GM21737 (cell line): ENCODE measurements around the gene QKI.
A peak's percentile ranks its signal among the peaks of the same experiment; 100 is the strongest.

Experiments
- ATAC-seq: cut with Tn5 transposase; IDR thresholded peaks from one replicate; pipeline ENCODE4 v1.9.1; 2021; ENCODE audit warnings: mild to moderate bottlenecking, moderate library complexity; ENCODE audit not compliant: unreplicated experiment

QKI gene

DNA sequence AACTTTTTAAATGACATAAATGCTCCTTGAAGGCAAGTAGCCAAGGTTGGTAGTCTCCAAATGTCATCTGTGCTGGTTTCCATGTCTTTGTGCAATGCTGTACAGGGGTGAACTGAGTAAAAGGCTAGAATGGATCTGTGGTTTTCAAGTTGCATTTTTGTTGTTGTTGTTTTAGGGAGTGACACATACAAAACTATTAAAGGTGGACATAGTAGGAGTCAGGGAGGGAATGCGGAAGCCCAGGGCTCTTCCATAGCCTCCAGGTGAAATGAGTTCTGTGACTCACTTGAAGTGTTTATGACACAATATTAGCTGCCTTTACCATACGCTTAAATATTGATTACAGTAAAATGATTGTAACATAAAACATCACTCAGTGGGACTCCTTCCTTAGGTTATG is 22.5 kb upstream of the QKI start:
- ATAC-seq = no peak

DNA sequence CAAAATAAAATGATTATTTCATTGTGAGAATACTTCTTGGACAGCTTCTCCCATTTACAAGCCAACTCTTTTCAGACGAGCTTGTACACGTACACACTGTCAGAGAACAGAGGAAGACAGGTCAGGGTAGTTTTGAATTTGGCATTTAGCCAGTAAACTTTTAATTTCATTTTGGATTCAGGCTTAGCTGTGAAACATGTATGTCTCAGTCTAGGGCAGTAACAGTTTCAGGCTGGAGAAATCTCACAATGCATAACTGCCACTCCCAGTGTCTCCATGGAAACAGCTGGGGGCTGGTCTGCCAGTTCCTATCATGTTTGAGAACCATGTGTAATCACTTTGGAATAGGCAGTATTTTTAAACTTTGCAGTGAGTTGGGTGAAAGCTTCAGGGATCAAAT is 22.0 kb upstream of the QKI start:
- ATAC-seq = no peak

DNA sequence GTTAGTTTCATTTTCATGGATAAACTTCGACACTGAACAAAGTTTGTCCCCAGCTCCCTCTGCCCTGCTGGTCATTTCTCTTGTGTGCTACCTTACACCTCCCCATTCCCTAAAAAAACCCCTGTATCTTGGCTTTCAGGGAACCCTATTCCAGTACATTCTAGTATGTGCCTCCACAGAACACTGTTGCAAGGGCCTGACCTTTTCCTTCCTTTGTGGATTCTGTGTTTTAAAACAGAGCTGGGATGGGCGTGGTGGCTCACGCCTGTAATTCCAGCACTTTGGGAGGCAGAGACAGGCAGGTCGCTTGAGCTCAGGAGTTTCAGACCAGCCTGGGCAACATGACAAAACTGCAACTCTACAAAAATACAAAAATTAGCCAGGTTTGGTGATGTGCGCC is 20.6 kb upstream of the QKI start:
- no peak for ATAC-seq

DNA sequence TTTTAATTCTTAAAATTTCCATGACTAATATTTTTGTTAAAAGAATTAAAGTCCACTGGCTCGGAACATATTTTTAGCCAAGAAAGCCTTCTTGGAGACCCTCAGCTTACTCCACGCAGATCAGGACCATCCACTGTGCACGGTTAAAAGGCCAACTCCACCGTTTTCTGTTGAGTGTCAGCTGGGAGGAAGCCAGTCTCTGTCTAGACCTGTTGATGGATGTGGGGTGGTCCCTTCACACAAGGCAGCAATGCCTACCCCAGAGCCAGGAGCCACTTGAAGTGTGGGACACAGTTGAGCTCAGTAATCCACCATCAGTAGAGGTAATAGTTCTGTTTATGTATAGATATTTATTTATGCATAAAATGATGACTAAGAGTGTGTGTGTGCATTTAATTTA is 19.9 kb upstream of the QKI start:
- no peak for ATAC-seq

DNA sequence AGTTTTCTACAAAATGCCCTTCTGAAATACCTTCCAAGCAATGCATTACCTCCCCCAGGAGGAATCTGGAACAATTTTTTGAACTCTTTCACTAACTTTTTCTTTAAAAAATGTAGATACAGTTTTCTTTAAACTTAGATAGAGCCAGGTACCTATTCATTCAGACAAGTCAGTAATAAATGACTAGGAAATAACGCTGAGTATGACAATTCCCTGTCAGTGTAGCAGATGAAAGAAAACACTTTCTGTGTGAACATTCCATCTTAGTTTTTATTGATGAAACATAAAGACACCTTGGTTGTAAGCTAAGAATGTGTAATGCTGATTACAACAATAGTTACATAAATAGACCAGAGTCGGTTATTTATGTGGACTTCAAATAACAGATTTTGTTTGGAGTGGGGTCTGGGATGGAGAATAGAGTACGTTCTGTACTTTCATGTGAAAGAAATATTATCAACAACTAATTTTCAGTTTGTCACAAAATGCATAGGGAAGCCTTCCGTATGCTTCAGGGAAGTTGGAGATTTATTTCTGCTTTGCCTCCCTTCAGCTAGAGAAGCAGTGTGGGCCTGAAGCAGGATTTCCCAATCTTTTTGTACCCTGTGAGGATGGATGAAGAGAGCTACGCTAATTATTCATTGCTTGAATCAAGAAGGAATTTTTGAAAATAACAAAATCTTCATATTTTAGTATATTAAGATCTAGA is 19.2 kb upstream of the QKI start:
- ATAC-seq = no peak

DNA sequence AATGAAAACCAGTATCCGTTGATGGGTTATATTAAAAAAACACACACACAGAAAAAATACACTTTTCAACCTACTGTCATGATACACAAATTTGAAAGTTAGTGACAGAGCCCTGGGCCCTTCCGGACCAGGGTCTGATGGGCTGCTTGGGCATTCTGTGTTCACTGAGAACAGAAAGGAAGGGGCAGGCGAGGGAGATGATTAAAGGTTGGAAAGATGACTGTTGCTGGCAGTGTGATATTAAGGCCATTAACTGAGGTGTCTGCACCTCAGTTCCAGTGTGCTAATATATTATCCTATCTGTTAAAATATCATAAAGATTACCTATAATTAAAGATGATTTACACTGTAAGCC is 18.7 kb upstream of the QKI start:
- no peak for ATAC-seq

DNA sequence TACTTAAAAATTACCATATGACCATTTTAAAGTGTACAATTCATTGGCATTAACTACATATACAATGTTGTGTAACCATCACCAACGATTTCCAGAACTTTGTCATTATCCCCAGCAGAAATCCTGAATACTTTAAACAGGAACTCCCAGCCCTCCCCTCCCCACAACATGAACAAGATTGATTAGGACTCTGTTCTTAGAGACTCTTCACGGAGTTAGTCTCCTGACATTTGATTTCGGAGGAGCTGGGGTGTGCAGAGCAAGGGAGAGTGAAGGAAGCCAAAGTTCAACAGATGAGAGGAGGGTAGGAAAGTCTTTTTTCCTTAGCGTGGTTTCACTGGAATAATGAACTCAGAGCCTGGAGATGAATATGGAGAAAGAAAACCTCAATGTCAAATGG is 17.2 kb upstream of the QKI start:
- ATAC-seq = no peak

DNA sequence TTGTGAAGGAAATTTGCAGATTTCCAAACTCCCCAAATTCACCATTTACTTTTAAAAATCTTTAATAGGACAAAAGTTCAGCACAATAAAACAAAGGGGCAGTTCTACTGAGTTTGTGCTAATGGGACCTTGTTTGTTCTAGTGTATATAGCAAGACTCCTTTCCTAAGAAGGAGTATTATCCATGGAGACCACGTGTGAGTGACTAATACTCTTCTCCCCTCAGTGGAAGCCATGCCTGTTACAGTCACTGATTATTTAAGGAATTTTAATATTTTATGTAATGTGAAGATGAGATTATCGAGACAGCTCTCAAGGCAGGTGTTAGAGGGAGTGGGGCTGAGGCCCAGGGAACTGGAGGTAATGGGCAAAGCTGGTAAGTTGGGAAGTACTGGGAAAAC is 16.4 kb upstream of the QKI start:
- no peak for ATAC-seq

DNA sequence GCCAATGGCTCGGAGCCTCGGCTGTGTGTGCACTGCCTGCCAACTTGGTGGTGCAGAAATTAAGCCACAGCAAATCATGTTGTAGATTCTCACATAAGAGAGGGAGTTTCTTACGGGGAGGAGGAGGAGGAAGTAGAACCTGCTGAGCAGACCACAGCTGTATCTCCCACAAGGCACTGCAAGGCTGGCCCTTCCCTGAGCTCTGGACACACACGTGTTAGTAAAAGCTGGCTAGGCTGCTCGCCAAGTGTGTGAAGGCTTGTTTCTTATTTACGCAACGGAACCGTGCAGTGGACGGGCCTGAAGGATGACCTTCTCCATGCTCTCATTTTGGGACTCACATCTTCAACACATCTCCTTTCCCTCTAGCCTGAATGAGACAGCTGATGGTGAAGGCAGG is 15.7 kb upstream of the QKI start:
- no peak for ATAC-seq

DNA sequence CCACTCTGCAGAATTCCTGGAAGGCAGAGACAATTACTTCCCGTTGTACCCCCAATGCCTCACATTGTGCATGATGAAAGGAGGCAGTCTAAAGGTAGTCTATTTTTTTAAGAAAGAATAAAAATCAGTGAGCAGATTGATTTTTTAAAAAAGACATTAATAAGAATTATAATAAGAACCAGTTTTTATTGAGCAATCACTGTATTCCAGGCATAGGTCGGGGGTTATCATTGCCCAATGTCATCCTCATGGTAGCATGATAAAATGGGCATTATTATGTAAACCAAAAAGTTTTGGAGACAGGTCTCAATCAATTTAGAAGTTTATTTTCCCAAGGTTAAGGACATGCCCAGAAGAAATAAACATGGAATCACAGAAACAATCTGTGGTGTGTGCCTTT is 14.0 kb upstream of the QKI start:
- ATAC-seq = no peak

DNA sequence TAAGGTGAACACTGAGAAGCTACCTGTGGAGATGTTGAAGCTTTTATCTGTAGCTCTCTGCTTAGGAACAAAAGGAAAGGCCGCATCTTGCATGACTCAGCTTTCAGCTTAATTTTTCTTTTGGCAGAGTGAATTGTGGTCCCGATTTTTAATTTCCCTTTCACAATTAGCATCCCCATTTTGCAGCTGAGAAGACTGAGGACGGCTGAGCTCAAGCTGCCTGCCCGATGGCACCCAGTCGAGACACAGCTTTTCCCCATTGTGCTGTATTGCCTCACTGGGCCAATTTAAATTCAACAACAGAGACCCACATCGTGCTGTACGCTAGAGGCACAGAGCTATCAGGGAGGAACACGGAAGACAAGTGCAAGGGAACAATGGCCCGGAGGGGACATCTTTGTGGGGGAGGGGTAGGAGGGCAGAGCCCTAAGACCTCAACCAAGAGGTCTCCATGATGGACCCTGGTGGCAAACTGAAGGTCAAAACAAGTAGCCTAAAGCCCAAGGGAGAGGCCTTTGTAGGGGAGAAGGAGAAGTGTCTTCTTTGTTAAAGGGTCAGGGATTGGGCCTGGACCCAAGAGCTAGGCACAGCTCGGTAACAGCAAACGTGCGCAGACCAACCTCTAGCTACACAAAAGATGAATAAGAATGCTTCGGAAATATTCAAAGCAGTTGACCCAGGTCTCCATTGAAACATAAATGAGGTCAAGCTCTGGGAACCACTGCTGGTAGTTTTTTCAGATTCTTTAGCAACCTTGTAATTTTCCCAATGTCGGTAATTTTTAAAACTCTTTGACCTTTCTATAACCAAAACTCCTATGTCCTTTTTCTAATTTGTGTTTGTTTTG is 13.3 kb upstream of the QKI start:
- no peak for ATAC-seq

DNA sequence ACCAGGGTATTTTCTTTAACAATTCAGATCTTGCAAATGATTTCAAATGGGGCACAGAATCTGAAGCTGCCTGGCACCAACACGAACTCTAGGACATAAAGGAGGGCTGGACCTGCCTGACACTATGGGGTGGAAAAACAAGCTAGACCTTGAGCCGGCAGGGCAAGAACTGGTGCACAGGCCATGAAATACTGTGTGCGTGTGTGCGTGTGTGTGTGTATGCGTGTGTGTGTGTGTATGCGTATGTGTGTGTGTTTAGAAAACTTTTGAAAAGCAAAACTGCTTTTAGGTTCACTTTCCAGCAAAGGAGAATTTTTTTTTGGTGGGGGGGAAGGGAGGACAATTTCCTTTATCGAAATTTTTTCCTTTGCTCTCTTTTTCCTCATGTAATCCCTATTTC is 11.9 kb upstream of the QKI start:
- no peak for ATAC-seq

DNA sequence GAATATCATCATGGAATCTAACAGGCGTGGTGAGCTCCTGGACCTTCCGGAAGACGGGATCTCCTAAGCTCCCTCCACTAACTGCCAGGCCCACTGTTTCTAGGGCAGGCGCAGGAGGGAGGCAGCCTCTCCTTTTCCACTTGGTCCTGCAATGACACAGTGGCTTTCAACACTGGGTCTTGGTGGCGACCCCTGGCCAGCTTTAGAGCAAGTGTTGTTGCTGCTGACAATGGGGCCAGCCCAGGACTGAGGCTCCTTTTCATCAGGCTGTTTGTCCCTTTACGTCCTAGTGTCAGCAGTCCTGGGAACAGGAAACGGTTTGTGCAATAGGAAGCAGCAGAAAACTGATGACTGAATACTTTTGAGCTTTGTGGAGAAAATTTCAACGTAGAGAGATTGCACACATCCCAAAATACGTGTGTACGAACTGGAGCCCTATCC is 9.7 kb upstream of the QKI start:
- ATAC-seq = no peak

DNA sequence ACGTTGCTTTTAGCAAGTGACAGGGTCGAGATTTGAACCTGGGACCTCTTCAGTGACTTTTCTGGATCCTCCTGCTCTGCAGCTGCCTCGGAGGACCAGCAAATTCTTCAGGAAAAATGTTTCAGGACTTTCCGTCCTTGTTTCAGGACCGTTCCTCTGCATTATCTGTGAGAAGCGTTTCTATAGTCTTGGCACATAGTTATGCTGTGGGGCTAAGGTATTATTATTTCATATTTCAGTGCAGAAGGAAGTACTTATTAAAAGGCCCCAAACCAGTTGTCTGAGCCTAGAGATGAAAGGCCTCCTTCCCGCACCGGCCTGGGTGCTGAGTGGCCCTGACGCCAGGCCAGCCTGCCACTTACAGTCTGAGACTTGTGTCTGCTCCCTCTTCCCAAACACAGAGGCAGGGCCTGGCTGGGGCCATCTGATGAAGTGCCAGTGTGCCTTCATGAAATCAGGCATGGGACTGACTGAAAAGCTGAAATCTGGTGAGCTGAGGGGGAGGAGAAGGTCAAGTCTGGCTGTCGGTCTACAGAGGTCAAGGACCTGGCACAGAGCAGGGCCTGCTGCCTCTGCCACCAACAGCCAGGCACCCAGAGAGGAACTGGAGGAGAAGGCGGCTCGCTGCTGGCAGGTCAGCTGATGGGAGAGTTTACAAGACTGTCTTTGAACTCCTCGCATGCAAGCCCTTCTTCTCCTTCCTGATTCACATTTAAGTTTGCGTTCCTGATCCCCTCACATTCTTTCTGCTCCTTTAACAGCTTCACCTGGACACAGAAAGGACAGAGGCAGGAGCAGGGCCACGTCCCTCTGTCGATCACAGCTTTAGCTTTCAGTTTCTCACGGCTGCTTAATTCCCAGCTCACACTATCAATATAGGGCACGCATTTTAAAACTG is 8.9 kb upstream of the QKI start:
- ATAC-seq = peak; percentile 81

DNA sequence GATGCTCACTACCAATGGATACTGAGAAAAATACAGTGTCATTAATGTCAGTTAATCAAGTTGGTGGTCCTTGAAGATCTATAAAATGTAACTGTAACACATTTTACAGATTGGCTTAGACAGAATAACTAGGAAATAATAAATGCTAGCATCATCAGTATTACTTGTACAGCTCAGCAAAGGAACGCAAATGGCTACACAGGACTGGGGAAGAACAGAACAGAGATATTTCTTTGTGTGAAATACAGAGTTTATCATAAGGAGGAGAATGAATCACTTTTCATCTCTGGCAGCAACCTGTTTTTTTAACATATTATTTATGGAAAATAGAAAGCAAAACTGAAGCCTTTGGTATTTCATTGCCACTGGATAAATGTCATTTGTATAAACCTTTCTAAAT is 8.2 kb upstream of the QKI start:
- ATAC-seq = peak; percentile 8

DNA sequence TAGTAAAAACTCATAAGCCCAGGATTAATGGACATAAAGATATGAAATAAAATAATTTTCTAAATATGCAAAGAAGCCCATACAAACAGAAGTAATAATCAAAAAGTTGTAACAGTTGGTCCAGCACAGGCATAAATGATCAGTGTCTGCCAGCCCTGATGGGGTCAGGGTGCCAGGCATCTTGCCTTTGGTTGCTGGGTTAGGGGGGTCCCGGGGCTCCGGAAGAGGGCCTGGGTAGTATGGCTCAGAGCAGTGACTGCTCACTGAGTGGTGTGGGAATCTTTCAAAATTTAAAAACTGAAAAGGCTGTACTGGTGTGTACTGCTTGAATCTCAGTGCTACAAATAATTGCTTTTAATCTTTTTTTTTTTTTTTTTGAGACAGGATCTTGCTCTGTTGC is 7.7 kb upstream of the QKI start:
- no peak for ATAC-seq

DNA sequence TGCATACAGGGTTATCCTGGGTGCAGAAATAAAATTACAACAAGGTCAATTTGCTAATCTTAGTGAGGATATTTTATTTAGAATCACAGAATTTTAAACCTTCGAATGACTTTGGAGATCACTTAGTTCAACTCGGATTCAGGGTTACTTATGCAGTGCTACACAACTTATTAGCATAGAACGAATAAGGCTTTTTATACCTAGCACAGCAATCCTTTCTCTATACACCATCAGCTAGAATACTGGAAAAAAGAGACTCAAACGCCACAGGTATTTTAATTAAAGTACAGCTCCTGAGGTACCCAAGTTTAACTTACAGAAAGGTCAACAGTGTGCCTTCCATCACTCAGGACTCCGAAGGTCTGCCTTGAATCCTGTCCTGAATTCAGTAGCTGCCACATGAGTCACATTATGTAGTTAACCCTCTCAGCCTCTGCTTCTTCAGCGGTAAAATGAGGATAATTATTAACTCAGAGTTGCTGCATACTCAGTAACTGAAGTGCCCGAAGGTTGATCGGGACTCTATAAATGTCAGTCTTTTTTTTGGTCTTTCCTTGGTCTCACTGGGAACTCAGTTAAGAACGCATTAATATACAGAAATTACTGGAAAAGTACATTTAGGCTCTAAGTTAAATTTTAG is 6.0 kb upstream of the QKI start:
- no peak for ATAC-seq

DNA sequence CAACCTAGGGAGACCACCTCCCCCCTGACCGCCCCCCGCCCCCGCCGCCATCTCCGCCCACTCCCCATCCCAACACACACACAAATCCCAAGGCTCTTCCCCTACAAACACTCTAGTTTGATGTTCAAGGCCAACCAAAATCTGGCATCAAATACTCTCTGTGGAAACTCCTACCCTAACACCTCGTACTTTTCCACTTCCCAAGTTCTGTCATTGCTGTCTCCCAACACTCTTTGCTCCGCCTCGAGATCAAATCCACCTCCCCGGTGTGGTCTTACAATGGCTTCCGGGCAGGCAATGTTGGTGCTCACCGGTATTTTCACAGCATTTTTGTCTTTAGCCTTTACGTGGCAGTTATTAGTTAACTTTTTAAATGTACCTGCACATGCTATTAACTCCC is 4.8 kb upstream of the QKI start:
- no peak for ATAC-seq

DNA sequence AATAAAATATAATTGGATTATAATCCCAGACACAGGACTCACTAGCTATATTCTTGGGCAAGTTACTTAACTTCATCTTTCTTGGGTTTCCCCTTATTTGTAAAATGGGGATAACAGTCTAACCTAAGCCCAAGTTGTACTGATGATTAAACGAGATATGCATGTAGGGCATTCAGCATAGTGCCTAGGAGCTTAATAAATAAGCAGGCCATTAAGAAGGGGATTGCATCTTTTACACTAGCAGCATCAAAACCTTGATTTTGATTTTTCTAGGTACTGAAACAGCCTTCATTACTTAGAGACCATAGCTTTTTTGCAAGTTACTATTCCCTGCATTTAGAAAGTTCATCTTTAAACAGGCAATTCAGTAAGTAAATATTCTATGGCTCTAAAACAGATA is 2.2 kb upstream of the QKI start:
- no peak for ATAC-seq

DNA sequence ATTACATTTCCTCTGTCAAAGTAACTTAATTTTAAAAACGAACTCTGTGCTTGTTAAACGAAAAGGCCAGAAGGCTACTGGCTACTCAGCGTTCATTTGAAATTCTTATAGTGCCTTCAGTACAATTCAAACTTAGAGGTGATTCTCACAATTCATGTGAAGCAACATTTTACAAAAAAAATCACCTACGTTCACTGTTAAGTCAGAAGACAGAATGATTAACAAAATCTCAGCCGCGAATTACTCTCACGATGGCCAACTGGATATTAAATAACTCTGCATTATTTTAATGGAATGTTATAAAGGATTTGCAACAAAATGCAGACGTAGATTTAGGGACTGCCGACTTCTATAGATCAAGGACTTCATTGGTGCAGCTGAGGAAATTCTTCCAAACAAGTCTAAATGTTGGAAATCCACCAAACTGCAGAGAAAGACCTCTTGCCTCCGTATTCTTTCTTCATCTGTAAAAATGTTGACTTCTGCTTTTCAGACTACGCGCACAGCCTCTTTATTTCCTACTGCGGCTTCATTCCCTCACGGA is 1.6 kb upstream of the QKI start:
- no peak for ATAC-seq
